Measurements from ENCODE around the gene ARTN.

- TF ChIP-seq POLR2A (IDR thresholded peaks at IDR 0.05) (no peak), CTCF (IDR thresholded peaks at IDR 0.05) (no peak)
These were observed 2.7 kb upstream of the ARTN start for GRCh38 chr1:43930949-43931275.

Measured in ovary (tissue), 3 donors.